Measurements from ENCODE around the gene TKT.

DNA sequence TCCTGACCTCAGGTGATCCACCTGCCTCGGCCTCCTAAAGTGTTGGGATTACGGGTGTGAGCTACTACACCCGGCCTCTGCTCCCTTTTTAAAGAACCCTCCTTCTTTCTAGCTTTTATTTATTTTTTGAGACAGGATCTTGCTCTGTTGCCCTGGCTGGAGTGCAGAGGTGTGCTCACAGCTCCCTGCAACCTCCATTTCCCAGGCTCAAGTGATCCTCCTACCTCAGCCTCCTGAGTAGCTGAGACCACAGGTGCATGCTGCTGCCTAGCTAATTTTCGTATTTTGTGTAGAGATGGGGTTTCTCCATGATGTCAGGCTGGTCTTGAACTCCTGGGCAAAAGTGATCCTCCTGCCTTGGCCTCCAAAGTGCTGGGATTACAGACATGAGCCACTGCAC, 34.5 kb downstream of the TKT start:
- TF ChIP-seq CTCF (conservative IDR thresholded peaks at IDR 0.05; ENCODE audit: low read depth, low read length) (no peak), EZH2 (IDR thresholded peaks at IDR 0.05; ENCODE audit: borderline replicate concordance, low read depth, low read length, poor library complexity, severe bottlenecking) (no peak)

Measured in A673 (cell line).